Activated effector memory CD4-positive, alpha-beta T cell treated with Interleukin-2 at 50 U/mL for 16 hours (primary cell): ENCODE results near the gene HCK.
A peak's percentile ranks its signal among the peaks of the same experiment; 100 is the strongest.
"Not testable (repeated sequence)": the region's sequence is repeated elsewhere in the genome, so short reads cannot be mapped to it uniquely, and the experiment has no call there.

Source experiments
- DNase-seq: peaks from one replicate; pipeline ENCODE4 v3.0.0-alpha.2; 2020

Gene HCK

DNA sequence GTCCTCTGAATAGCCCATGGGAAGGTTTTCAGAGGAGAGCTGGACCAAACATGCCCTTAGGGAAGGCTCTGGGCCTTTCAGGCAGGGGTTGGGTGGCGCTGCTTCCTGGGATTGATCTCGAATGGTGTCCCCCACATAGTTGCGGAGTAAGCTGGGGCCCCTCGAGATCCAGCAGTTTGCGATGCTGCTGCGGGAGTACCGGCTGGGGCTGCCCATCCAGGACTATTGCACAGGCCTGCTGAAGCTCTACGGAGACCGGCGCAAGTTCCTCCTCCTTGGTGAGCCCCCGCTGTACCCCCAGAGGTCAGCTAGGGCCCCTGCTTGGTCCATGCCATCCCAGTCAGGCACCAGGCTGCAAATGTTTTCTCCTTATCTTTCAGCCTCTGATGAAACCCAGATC is 22.5 kb upstream of the HCK start:
- DNase-seq: no peak

- DNase-seq: peak; percentile 38
Measured at GRCh38 chr20:32031007-32031958, 20.8 kb upstream of the HCK start.

- DNase-seq: no peak
Measured at GRCh38 chr20:32033316-32033715, 18.7 kb upstream of the HCK start.

DNA sequence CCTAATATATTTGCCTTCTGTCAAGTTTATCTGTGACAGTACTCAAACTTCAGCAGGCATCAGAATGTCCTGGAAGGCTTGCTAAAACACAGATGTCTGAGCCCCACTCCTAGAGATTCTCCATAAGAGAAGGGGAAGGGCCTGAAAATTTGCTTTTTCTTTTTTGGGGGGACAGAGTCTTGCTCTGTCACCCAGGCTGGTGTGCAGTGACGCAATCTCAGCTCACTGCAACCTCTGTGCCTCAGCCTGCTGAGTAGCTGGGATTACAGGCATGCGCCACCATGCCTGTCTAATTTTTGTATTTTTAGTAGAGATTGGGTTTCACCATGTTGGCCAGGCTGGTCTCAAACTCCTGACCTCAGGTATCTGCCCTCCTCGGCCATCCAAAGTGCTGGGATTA is 18.3 kb upstream of the HCK start:
- not testable (repeated sequence) for DNase-seq

GRCh38 chr20:32034581-32035425 is 17.2 kb upstream of the HCK start:
- no peak for DNase-seq

- no peak for DNase-seq
Measured at GRCh38 chr20:32035426-32035779, 16.6 kb upstream of the HCK start.

- DNase-seq: no peak
Measured at GRCh38 chr20:32036252-32036651, 15.8 kb upstream of the HCK start.

- no peak for DNase-seq
Measured at GRCh38 chr20:32036716-32037485, 15.1 kb upstream of the HCK start.

DNA sequence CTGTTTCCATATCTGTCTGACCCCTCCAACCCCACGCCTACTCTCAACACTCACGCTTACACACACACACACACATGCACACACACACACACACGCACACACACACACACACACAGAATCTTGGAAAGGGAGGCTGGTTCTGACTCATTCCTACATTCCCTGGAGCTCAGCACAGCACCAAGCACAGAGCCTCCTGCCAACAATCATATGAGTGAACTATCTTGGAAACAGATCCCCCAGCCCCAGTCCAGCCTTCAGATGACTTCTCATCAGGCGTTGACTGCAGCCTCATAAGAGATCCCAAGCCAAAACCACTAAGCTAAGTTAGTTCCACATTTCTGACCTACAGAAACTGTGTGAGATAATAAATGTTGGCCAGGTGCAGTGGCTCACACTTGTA is 14.1 kb upstream of the HCK start:
- DNase-seq: no peak

DNA sequence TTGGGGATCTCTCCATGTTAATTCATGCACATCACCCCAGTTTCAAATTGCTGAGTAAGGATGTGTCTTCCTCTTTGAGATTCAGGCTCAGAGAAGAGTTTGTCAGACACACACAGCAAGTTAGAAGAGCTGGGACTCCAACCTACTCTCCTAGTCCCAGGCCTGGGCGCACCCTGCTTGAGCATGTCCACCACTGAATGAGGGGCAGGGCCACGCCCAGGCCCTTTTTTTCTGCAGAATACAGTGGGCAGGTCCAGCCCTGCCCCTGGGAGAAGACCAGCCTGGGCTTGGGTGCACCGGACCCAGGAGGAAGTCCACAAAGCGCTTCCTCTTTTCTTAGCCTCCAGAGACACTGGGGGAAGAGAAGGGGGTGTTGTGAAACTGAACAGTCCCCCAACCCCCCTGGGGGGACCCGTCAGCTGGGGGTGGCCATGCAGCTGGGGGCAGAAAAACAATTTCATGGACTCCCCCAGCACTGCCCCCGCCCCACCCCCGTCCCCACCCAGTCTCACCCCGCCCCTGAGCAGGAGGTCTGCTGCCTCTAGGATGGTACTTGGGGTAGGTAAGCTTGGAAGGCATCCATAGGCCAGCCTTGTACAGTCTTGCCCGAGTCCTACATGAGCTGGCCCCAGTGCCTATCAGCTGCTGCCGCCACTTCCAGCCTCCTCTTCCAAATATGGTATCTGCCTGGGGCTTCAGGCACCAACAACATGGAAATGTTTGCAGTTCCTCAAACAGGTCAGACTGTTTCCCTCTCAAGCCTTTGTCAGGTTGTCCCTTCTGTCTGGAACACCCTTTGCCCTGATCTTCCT is 11.7 kb upstream of the HCK start:
- DNase-seq: no peak

DNA sequence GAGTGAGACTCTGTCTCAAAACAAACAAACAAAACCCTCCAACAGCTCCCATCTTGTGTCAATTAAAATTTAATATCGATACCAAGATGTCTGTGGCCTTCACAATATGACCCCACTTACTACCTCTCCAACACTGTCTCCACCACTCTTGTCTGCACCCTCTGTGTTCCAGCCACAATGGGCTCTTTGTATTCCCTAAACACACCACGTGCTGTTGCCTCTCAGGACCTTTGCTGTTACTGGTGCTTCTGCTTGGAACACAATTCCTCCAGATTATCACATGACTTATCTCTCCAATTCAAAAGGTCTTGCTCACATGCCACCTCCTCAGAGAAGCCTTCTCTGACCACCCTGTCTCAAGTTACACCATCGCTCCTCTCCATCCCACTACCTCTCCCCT is 6.0 kb upstream of the HCK start:
- no peak for DNase-seq

DNA sequence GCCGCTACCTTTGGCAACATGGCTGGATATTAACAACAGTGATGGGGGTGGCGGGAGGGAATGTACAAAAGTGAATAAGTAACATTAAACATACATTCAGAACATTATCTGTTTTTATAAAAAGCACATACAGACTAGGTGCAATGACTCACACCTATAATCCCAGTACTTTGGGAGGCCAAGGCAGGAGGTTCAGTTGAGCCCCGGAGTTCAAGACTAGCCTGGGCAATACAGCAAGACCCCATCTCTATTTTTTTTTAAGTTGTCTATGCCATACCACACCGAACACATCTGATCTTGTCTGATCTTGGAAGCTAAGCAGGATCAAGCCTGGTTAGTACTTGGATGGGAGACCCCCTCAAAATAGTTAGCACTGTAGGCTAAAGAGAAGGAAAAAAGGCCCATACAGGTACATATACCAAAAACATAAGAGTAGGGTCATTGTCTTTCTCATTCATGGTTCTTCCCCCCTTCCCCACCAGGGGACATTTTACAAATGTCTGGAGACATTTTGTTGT is 1.7 kb upstream of the HCK start:
- no peak for DNase-seq

- no peak for DNase-seq
Measured at GRCh38 chr20:32050851-32051556, 1.0 kb upstream of the HCK start.

DNA sequence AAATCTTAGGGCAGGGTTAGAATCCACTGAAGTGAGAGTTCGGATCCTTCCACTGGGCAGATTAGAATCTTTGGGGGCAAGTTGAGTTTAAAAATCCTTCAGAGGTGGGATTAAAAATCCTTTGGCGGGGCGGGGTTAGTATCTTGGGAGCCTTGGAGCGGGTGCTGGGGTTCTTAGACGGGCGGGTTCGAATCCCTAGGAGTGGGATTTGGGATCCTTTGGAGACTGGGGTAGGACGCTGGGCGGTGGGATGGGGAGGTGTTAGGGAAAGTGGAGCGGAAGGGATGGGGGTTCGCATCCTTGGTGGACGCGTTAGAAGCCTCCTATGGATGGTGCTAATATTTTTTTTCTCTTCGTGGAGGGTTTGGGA is 337 bp upstream of the HCK start:
- no peak for DNase-seq

DNA sequence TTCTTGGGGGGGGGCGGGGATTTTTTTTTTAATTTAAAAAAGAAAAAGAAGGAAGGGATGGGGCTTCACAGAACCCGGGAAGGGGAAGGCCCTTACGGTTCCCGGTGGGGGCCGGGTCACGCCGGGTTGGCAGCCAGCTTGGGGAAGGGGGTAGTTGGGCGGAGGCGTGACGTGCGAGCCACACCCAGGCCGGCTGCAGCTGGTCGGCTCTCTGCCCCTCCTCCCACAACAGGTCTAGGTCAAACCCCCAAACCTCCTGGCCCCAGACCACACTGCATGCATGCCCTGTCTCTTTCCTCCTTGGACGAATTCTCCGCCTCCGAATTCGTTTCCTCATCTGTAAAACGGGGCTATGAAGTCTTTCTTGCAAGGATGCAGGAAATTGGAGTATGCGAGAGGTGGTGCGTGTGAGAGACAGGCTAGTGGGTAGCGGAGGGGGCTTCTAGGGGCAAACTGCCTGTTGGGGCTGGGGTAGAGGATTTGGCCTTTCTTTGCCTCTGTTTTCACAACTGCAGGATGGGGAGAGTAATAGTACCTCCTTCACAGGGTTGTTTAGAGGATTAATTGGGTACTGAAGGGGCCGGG is 828 bp downstream of the HCK start:
- no peak for DNase-seq

GRCh38 chr20:32053648-32054047 is 1.6 kb downstream of the HCK start:
- no peak for DNase-seq

- no peak for DNase-seq
Measured at GRCh38 chr20:32056708-32057483, 4.9 kb downstream of the HCK start.

DNA sequence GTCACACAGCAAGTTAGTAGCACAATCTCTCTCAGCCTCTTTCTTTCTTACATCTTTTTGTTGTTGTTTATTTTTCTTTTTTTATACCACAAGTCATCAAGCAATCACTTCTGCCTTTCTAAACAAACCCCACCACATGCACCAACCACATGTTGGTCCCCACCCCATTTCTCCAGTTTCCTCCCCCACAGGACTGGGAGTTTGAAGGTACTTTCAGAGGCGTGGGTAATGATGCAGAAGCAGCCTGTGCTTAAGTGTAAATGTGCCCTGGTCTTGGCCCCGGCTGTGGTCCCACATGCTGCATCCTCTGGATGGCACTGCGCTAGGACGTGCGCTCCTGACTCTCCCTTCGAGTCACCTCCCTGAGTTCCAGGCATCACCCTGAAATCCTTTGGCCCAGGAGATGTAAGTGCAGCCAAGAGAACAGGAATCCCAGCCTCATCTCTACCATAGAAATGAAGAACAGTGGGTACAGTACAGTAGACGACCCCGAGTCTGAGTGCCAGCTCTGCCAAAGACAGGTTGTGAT is 5.7 kb downstream of the HCK start:
- DNase-seq: no peak

DNA sequence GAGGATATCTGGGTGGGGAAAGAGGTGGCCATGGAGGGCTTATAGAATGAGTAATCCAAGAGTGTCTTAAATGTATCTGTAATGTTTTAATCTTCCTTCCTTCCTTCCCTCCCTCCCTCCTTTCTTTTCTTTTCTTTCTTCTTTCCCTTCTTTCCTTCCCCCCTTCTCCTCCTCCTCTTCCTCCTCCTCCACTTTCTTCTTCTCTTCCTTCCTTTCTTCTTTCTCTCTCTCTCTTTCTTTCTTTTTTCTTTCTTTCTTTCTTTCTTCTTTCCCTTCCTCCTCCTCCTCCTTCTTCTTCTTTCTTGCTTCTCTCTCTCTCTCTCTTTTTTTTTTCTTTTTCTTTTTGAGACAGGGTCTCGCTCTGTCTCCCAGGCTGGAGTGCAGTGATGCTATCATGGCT is 7.1 kb downstream of the HCK start:
- no peak for DNase-seq

DNA sequence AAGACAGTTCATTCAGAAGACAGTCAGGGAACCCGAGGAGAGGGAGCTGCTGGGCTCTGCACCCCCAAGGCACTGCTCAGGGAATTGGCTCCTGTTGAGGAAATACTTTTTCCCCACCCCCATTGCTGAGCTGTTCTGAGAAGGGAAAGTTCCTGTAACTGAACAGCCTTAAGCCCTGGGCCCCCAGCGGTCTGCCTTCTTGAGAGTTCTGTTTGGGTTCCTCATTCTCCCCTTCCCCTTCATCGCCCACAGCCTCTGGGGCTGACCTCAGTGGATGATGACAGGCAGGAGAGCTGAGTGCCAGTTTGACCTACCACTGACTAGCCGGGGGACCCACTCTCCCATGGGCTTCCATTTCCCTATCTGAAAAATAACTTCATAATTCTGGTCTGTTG is 10.7 kb downstream of the HCK start:
- no peak for DNase-seq
